Astrocyte (in vitro differentiated cells and primary cell): ENCODE measurements around the gene CHRNE. TPM values are rescaled to one million over a fixed set of nuclear protein-coding genes. Genes with fewer than 3 reads are reported as not detected.

Experiments used
- DNase-seq: peaks from one replicate; pipeline ENCODE4 v3.0.0-alpha.2; 2010; ENCODE audit warnings: low read depth
- FAIRE-seq: peaks from 2 replicates; lab custom pipeline; 2011; peaks lifted over from hg19 to GRCh38; lab: Jason Lieb, UNC
- H2AFZ ChIP-seq: 2 replicates; pipeline ENCODE4 v1.6.0; 2012; ENCODE audit warnings: low read depth, low read length, inconsistent platforms
- H3K27ac ChIP-seq: 2 replicates; pipeline ENCODE4 v1.5.1; 2011; ENCODE audit warnings: low read depth, low read length, inconsistent platforms
- H3K27me3 ChIP-seq: 2 replicates; pipeline ENCODE4 v1.6.0; 2011; ENCODE audit warnings: low read length, inconsistent platforms; ENCODE audit not compliant: insufficient read depth
- H3K36me3 ChIP-seq: 2 replicates; pipeline ENCODE4 v1.5.1; 2011; ENCODE audit warnings: low read length, inconsistent platforms; ENCODE audit not compliant: insufficient read depth
- H3K4me1 ChIP-seq: 2 replicates; pipeline ENCODE4 v1.5.1; 2011; ENCODE audit warnings: low read length, inconsistent platforms; ENCODE audit not compliant: insufficient read depth
- H3K4me2 ChIP-seq: 2 replicates; pipeline ENCODE4 v1.6.0; 2012; ENCODE audit warnings: low read length, inconsistent platforms
- H3K4me3 ChIP-seq: 2 replicates; pipeline ENCODE4 v1.5.1; 2011; ENCODE audit warnings: low read depth, mild to moderate bottlenecking, low read length, inconsistent platforms; ENCODE audit not compliant: insufficient read depth
- H3K79me2 ChIP-seq: 2 replicates; pipeline ENCODE4 v1.6.0; 2012; ENCODE audit warnings: mild to moderate bottlenecking, low read length, inconsistent platforms; ENCODE audit not compliant: insufficient read depth
- H3K9ac ChIP-seq: 2 replicates; pipeline ENCODE4 v1.6.0; 2012; ENCODE audit warnings: mild to moderate bottlenecking, low read length, inconsistent platforms
- H3K9me3 ChIP-seq: 2 replicates; pipeline ENCODE4 v1.5.1; 2012; ENCODE audit warnings: low read depth, mild to moderate bottlenecking, low read length, inconsistent platforms; ENCODE audit not compliant: insufficient read depth
- H4K20me1 ChIP-seq: 2 replicates; pipeline ENCODE4 v1.6.0; 2012; ENCODE audit warnings: low read length, inconsistent platforms; ENCODE audit not compliant: insufficient read depth
- H3K27ac Mint-ChIP-seq: one replicate; pipeline ENCODE4 v1.8.0; 2021; ENCODE audit warnings: mild to moderate bottlenecking, mixed read lengths; ENCODE audit not compliant: unreplicated experiment
- H3K27me3 Mint-ChIP-seq: one replicate; pipeline ENCODE4 v1.8.0; 2021; ENCODE audit warnings: low read depth, mixed read lengths; ENCODE audit not compliant: unreplicated experiment
- H3K36me3 Mint-ChIP-seq: one replicate; pipeline ENCODE4 v1.8.0; 2021; ENCODE audit warnings: low read depth, mixed read lengths; ENCODE audit not compliant: unreplicated experiment
- H3K4me1 Mint-ChIP-seq: one replicate; pipeline ENCODE4 v1.8.0; 2021; ENCODE audit warnings: low read depth, mixed read lengths; ENCODE audit not compliant: unreplicated experiment
- H3K4me3 Mint-ChIP-seq: one replicate; pipeline ENCODE4 v1.8.0; 2021; ENCODE audit warnings: mild to moderate bottlenecking, moderate library complexity, mixed read lengths; ENCODE audit not compliant: unreplicated experiment
- H3K9me3 Mint-ChIP-seq: one replicate; pipeline ENCODE4 v1.8.0; 2021; ENCODE audit warnings: mild to moderate bottlenecking, mixed read lengths; ENCODE audit not compliant: unreplicated experiment
- EZH2 ChIP-seq: IDR thresholded peaks from 2 replicates; pipeline ENCODE4 v1.6.1; 2012; ENCODE audit warnings: mild to moderate bottlenecking, low read length, inconsistent platforms; ENCODE audit not compliant: insufficient read depth
- total RNA-seq: library from RNA; stranded (reverse); gene quantifications from 2 replicates; pipeline ENCODE4 v1.2.1, GENCODE V29; 2021
- TF ChIP-seq, protein P1 (sequence below): IDR thresholded peaks from 2 replicates; pipeline ENCODE4 v1.5.1; 2011; ENCODE audit warnings: low read depth, mild to moderate bottlenecking, inconsistent platforms, low read length, moderate library complexity; ENCODE audit not compliant: insufficient read depth

The CHRNE gene
- total RNA-seq, 1 donor from 2014 or later, result 0.20 TPM

DNA sequence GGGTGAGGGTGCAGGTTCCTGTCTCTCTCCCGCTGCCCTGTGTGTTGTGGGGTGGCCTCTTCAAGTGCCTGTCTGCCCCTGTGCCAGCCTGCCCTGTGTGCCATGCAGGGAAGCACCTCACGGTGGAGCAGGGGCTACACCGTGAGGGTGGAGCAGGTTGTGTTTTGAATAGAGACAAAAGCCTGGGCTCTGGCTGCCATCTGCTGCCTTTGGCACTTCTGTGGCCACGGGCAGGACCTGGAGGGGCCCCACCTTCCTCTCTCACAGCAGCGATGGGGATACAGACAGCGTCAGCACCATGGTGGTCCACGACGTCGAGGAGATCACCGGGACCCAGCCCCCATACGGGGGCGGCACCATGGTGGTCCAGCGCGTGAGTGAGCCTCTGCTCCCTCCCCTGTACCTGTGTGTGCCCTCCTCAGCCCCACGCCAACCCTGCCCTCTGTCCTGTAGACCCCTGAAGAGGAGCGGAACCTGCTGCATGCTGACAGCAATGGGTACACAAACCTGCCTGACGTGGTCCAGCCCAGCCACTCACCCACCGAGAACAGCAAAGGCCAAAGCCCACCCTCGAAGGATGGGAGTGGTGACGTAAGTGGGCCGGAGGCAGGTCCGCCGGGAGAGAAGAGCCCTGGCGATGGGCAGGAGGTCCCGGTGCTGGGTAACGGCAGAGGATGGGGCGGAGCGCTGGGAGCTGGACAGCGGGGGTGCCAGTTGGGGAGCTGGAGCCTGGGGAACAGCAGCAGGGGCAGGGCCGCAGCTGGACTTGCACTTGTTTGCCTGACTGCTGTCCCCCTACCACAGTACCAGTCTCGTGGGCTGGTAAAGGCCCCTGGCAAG, 9.0 kb downstream of the CHRNE start:
- Histone ChIP-seq H3K4me1 (no peaks in the 10 kb centered on the region), H3K9me3 (no peaks in the 10 kb centered on the region), H2AFZ (no peak overlapping the region), H3K27ac (no peak overlapping the region), H4K20me1 (peaks cover 6% of the 10 kb centered on the region), H3K79me2 (no peaks in the 10 kb centered on the region), H3K27me3 (no peaks in the 10 kb centered on the region), H3K4me2 (no peak overlapping the region), H3K4me3 (no peak overlapping the region), H3K9ac (no peak overlapping the region), H3K36me3 (peaks cover 14% of the 10 kb centered on the region)
- Mint-ChIP-seq H3K27me3 (no peaks in the 10 kb centered on the region), H3K4me1 (no peaks in the 10 kb centered on the region), H3K9me3 (no peaks in the 10 kb centered on the region), H3K4me3 (no peak overlapping the region), H3K27ac (no peak overlapping the region), H3K36me3 (peaks cover 13% of the 10 kb centered on the region)
- DNase-seq (no peak), FAIRE-seq (no peak)
- TF ChIP-seq, protein P1, sequence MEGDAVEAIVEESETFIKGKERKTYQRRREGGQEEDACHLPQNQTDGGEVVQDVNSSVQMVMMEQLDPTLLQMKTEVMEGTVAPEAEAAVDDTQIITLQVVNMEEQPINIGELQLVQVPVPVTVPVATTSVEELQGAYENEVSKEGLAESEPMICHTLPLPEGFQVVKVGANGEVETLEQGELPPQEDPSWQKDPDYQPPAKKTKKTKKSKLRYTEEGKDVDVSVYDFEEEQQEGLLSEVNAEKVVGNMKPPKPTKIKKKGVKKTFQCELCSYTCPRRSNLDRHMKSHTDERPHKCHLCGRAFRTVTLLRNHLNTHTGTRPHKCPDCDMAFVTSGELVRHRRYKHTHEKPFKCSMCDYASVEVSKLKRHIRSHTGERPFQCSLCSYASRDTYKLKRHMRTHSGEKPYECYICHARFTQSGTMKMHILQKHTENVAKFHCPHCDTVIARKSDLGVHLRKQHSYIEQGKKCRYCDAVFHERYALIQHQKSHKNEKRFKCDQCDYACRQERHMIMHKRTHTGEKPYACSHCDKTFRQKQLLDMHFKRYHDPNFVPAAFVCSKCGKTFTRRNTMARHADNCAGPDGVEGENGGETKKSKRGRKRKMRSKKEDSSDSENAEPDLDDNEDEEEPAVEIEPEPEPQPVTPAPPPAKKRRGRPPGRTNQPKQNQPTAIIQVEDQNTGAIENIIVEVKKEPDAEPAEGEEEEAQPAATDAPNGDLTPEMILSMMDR, result no peak
- TF ChIP-seq EZH2, result no peak

DNA sequence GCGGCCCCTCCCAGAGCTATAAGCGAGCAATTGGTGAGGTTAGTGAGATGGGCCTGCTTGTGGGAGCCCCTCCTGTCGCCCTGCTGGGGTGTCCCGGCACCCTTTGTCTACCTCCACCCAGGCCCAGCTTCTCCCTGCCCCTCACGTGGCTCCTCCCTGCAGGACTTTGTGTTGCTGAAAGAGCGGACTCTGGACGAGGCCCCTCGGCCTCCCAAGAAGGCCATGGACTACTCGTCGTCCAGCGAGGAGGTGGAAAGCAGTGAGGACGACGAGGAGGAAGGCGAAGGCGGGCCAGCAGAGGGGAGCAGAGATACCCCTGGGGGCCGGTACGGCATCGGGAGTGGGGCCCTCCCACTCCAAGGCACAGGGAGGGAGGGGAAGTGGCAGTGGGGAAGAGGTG, 9.6 kb downstream of the CHRNE start:
- H3K27ac Mint-ChIP-seq, result no peak overlapping the region
- no peak overlapping the region for H3K4me3 ChIP-seq
- no peaks in the 10 kb centered on the region for H3K79me2 ChIP-seq
- H3K4me2 ChIP-seq, result no peak overlapping the region
- peaks cover 6% of the 10 kb centered on the region for H4K20me1 ChIP-seq
- no peaks in the 10 kb centered on the region for H3K27me3 Mint-ChIP-seq
- H2AFZ ChIP-seq, result no peak overlapping the region
- FAIRE-seq, result no peak
- H3K36me3 Mint-ChIP-seq, result peaks cover 9% of the 10 kb centered on the region
- no peaks in the 10 kb centered on the region for H3K27me3 ChIP-seq
- H3K9ac ChIP-seq, result no peak overlapping the region
- no peak overlapping the region for H3K4me3 Mint-ChIP-seq
- no peaks in the 10 kb centered on the region for H3K9me3 Mint-ChIP-seq
- peaks cover 14% of the 10 kb centered on the region for H3K36me3 ChIP-seq
- H3K27ac ChIP-seq, result no peak overlapping the region
- no peaks in the 10 kb centered on the region for H3K9me3 ChIP-seq
- DNase-seq, result no peak
- H3K4me1 Mint-ChIP-seq, result no peaks in the 10 kb centered on the region
- TF ChIP-seq, protein P1, result no peak
- no peak for TF ChIP-seq EZH2
- no peaks in the 10 kb centered on the region for H3K4me1 ChIP-seq
